Progenitor cell of endocrine pancreas (in vitro differentiated cells): Measurements from ENCODE around the gene SLC39A8. TPM values are rescaled to one million over a fixed set of nuclear protein-coding genes. Genes with fewer than 3 reads are reported as not detected.

Experiments
- DNase-seq: peaks from one replicate; pipeline ENCODE4 v3.0.0; 2021; ENCODE audit warnings: low spot score; ENCODE audit not compliant: unreplicated experiment
- H3K27ac Mint-ChIP-seq: 2 replicates; pipeline ENCODE4 v1.8.0; 2021; ENCODE audit warnings: mild to moderate bottlenecking, moderate library complexity, mixed read lengths
- H3K27me3 Mint-ChIP-seq: 2 replicates; pipeline ENCODE4 v1.8.0; 2021; ENCODE audit warnings: mixed read lengths
- H3K36me3 Mint-ChIP-seq: 2 replicates; pipeline ENCODE4 v1.8.0; 2022; ENCODE audit warnings: mixed read lengths; ENCODE audit not compliant: insufficient read depth
- H3K4me1 Mint-ChIP-seq: 2 replicates; pipeline ENCODE4 v1.8.0; 2021; ENCODE audit warnings: low read depth, mixed read lengths
- H3K4me3 Mint-ChIP-seq: 2 replicates; pipeline ENCODE4 v1.8.0; 2021; ENCODE audit warnings: low read depth, mild to moderate bottlenecking, moderate library complexity, mixed read lengths
- H3K9me3 Mint-ChIP-seq: 2 replicates; pipeline ENCODE4 v1.8.0; 2021; ENCODE audit warnings: low read depth, mixed read lengths
- total RNA-seq: library from RNA; stranded (reverse); gene quantifications from 2 replicates; pipeline ENCODE4 v1.2.1, GENCODE V29; 2021
- TF ChIP-seq, protein P1 (sequence below): fragments of 200-600 bp; sonication (generic); IDR thresholded peaks from one replicate; pipeline ENCODE4 v1.5.0; 2021; ENCODE audit warnings: antibody characterized with exemption, mild to moderate bottlenecking; ENCODE audit not compliant: unreplicated experiment

Gene SLC39A8
- total RNA-seq, 1 donor from 2014 or later, result 1.6 TPM

DNA sequence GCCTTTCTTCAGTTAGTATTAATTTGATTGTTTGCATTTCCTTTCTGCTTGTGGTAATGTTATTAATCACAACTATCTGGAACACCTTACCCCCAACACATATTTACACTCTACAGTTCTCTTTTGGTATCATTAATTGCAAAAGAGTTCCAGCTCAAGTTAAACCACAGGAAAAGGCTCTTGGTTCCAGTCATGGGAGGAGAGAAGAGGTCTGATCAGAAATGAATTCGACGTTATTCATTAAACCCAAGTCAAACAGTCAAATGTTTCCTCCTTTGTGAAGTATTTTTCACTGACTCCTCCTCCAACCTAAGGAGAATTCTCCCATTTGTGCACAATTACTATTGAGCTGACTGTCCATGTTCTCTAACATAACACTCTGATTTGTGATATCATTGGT, 91.4 kb downstream of the SLC39A8 start:
- no peaks in the 10 kb centered on the region for H3K36me3 Mint-ChIP-seq
- no peak overlapping the region for H3K27ac Mint-ChIP-seq
- H3K27me3 Mint-ChIP-seq, result no peaks in the 10 kb centered on the region
- peaks cover 5% of the 10 kb centered on the region for H3K4me1 Mint-ChIP-seq
- TF ChIP-seq, protein P1, sequence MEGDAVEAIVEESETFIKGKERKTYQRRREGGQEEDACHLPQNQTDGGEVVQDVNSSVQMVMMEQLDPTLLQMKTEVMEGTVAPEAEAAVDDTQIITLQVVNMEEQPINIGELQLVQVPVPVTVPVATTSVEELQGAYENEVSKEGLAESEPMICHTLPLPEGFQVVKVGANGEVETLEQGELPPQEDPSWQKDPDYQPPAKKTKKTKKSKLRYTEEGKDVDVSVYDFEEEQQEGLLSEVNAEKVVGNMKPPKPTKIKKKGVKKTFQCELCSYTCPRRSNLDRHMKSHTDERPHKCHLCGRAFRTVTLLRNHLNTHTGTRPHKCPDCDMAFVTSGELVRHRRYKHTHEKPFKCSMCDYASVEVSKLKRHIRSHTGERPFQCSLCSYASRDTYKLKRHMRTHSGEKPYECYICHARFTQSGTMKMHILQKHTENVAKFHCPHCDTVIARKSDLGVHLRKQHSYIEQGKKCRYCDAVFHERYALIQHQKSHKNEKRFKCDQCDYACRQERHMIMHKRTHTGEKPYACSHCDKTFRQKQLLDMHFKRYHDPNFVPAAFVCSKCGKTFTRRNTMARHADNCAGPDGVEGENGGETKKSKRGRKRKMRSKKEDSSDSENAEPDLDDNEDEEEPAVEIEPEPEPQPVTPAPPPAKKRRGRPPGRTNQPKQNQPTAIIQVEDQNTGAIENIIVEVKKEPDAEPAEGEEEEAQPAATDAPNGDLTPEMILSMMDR, result no peak
- DNase-seq, result no peak
- H3K4me3 Mint-ChIP-seq, result no peak overlapping the region
- no peaks in the 10 kb centered on the region for H3K9me3 Mint-ChIP-seq

DNA sequence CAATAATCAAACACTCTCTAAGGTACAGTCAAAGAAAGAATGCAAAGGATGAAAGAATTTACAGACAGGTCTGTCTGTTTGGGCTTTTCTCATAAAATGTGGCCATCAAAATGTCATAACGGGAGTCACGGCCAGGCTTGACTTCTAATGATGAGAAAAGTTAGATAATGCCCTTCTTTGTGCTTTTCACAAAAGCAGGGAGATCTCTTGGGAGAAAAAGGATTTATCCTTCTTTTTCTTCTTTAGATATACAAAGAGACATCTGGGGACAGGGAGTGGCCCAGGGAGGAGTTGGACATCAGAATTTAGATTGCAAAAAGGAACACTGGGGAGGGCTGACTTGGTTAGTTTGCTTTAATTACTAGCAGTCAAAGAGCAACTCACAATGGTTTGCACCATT, 93.1 kb downstream of the SLC39A8 start:
- peaks cover 5% of the 10 kb centered on the region for H3K4me1 Mint-ChIP-seq
- DNase-seq, result no peak
- no peaks in the 10 kb centered on the region for H3K9me3 Mint-ChIP-seq
- H3K4me3 Mint-ChIP-seq, result no peak overlapping the region
- H3K36me3 Mint-ChIP-seq, result no peaks in the 10 kb centered on the region
- H3K27ac Mint-ChIP-seq, result no peak overlapping the region
- TF ChIP-seq, protein P1, result no peak
- H3K27me3 Mint-ChIP-seq, result no peaks in the 10 kb centered on the region

- no peaks in the 10 kb centered on the region for H3K36me3 Mint-ChIP-seq
- H3K27ac Mint-ChIP-seq, result no peak overlapping the region
- TF ChIP-seq, protein P1, result no peak
- no peak for DNase-seq
- H3K4me3 Mint-ChIP-seq, result no peak overlapping the region
- H3K27me3 Mint-ChIP-seq, result no peaks in the 10 kb centered on the region
- H3K9me3 Mint-ChIP-seq, result peaks cover 3% of the 10 kb centered on the region
- H3K4me1 Mint-ChIP-seq, result peaks cover 5% of the 10 kb centered on the region
Observed at GRCh38 chr4:102250341-102250740, 94.9 kb downstream of the SLC39A8 start.

GRCh38 chr4:102247041-102247440, 98.2 kb downstream of the SLC39A8 start:
- H3K27me3 Mint-ChIP-seq, result no peaks in the 10 kb centered on the region
- H3K4me3 Mint-ChIP-seq, result no peak overlapping the region
- peaks cover 11% of the 10 kb centered on the region for H3K9me3 Mint-ChIP-seq
- TF ChIP-seq, protein P1, result no peak
- no peaks in the 10 kb centered on the region for H3K4me1 Mint-ChIP-seq
- DNase-seq, result no peak
- no peaks in the 10 kb centered on the region for H3K36me3 Mint-ChIP-seq
- H3K27ac Mint-ChIP-seq, result no peak overlapping the region

DNA sequence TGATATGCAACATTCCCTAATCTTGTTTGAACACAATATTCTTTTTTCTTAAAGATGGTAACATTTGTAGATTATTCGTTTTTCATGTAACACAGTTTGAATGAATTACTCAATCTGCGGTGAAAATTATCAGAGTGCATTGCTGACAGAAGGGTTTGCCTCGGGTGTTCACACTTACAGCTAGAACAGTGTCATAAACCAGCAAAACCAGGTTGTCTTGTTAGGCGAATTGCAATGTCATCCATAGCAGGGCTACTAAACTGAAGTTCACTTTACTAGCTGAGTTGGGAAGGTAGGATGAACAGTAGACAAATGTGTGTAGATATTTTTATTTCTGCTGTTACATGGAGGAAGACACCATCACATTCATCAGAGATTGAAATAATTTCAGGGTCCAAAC, 98.9 kb downstream of the SLC39A8 start:
- H3K27ac Mint-ChIP-seq, result no peak overlapping the region
- DNase-seq, result no peak
- no peaks in the 10 kb centered on the region for H3K36me3 Mint-ChIP-seq
- H3K9me3 Mint-ChIP-seq, result peaks cover 11% of the 10 kb centered on the region
- H3K27me3 Mint-ChIP-seq, result no peaks in the 10 kb centered on the region
- H3K4me3 Mint-ChIP-seq, result no peak overlapping the region
- TF ChIP-seq, protein P1, result no peak
- no peaks in the 10 kb centered on the region for H3K4me1 Mint-ChIP-seq
